PC-3 (cell line): ENCODE data around the gene IL19.

Experiments used
- CTCF ChIP-seq: fragments of 300-600 bp; sonication (generic); conservative IDR thresholded peaks from 2 replicates; pipeline ENCODE4 v1.5.1; 2017; ENCODE audit warnings: antibody characterized with exemption, low read depth, mild to moderate bottlenecking, low read length
- EZH2 ChIP-seq: fragments of 300-600 bp; sonication (generic); IDR thresholded peaks from one replicate; pipeline ENCODE4 v1.6.1; 2017; ENCODE audit warnings: antibody characterized with exemption, mild to moderate bottlenecking, low read length; ENCODE audit not compliant: unreplicated experiment
- EZH2phosphoT487 ChIP-seq: fragments of 300-600 bp; sonication (generic); IDR thresholded peaks from 2 replicates; pipeline ENCODE4 v1.6.1; 2018; ENCODE audit warnings: mild to moderate bottlenecking, antibody characterized with exemption, low read length, borderline replicate concordance

GRCh38 chr1:206779638-206780037 lies 9.1 kb downstream of the IL19 start:
- TF ChIP-seq CTCF (no peak), EZH2 (no peak), EZH2phosphoT487 (no peak)
